Hematopoietic multipotent progenitor cell treated with erythropoietin and hydrocortisone succinate and interleukin-3 and kit ligand, for 15 days (in vitro differentiated cells): ENCODE data around the gene FMN1.

ENCODE experiments used
- DNase-seq: peaks from one replicate; pipeline ENCODE4 v3.0.0-alpha.2; 2015; ENCODE audit warnings: low spot score

Gene FMN1

GRCh38 chr15:32824777-32825176 is 369.7 kb downstream of the FMN1 start:
- DNase-seq: no peak

GRCh38 chr15:32823750-32824149 is 370.8 kb downstream of the FMN1 start:
- no peak for DNase-seq

GRCh38 chr15:32822739-32823138 is 371.8 kb downstream of the FMN1 start:
- no peak for DNase-seq

- DNase-seq: no peak
Observed at GRCh38 chr15:32819448-32819847, 375.1 kb downstream of the FMN1 start.

- no peak for DNase-seq
Observed at GRCh38 chr15:32818758-32819447, 375.6 kb downstream of the FMN1 start.

- DNase-seq: no peak
Observed at GRCh38 chr15:32817577-32817976, 376.9 kb downstream of the FMN1 start.

GRCh38 chr15:32807331-32807730 is 387.2 kb downstream of the FMN1 start:
- no peak for DNase-seq

- no peak for DNase-seq
Observed at GRCh38 chr15:32803631-32804030, 390.9 kb downstream of the FMN1 start.

GRCh38 chr15:32802286-32802936 is 392.1 kb downstream of the FMN1 start:
- DNase-seq: no peak

- no peak for DNase-seq
Observed at GRCh38 chr15:32799936-32800535, 394.5 kb downstream of the FMN1 start.

- DNase-seq: no peak
Observed at GRCh38 chr15:32796856-32797255, 397.7 kb downstream of the FMN1 start.

- no peak for DNase-seq
Observed at GRCh38 chr15:32794973-32795372, 399.5 kb downstream of the FMN1 start.

GRCh38 chr15:32792436-32792835 is 402.1 kb downstream of the FMN1 start:
- no peak for DNase-seq

- DNase-seq: no peak
Observed at GRCh38 chr15:32790352-32790999, 404.0 kb downstream of the FMN1 start.

- no peak for DNase-seq
Observed at GRCh38 chr15:32787949-32788348, 406.6 kb downstream of the FMN1 start.

- DNase-seq: no peak
Observed at GRCh38 chr15:32786906-32787305, 407.6 kb downstream of the FMN1 start.

- DNase-seq: no peak
Observed at GRCh38 chr15:32784581-32784980, 409.9 kb downstream of the FMN1 start.

GRCh38 chr15:32781781-32782180 is 412.7 kb downstream of the FMN1 start:
- no peak for DNase-seq

GRCh38 chr15:32778391-32779176 is 415.9 kb downstream of the FMN1 start:
- no peak for DNase-seq

GRCh38 chr15:32775103-32775502 is 419.4 kb downstream of the FMN1 start:
- no peak for DNase-seq

- no peak for DNase-seq
Observed at GRCh38 chr15:32774022-32774421, 420.5 kb downstream of the FMN1 start.

GRCh38 chr15:32767236-32767635 is 427.3 kb downstream of the FMN1 start:
- DNase-seq: no peak
